ENCODE data around the gene PHF20.
"Not testable (repeated sequence)": the region's sequence is repeated elsewhere in the genome, so short reads cannot be mapped to it uniquely, and the experiment has no call there.

PHF20 gene

GRCh38 chr20:35771689-35772562 lies at the start of gene PHF20:
PHF20 (plus strand) TSS chr20:35772015; CDS start chr20:35801523, 29,508 bp downstream.
- DNase-seq, result peak; percentile 100

GRCh38 chr20:35723275-35723639 lies 48.6 kb upstream of the PHF20 start:
- not testable (repeated sequence) for DNase-seq

- not testable (repeated sequence) for DNase-seq
These were observed 48.0 kb upstream of the PHF20 start for GRCh38 chr20:35723652-35724320.

- DNase-seq, result no peak
These were observed 47.2 kb upstream of the PHF20 start for GRCh38 chr20:35724321-35725230.

- no peak for DNase-seq
These were observed 44.7 kb upstream of the PHF20 start for GRCh38 chr20:35726842-35727711.

GRCh38 chr20:35729283-35729807 lies 42.5 kb upstream of the PHF20 start:
- DNase-seq, result no peak

GRCh38 chr20:35729836-35730582 lies 41.8 kb upstream of the PHF20 start:
- DNase-seq, result no peak

- DNase-seq, result no peak
These were observed 41.0 kb upstream of the PHF20 start for GRCh38 chr20:35730583-35731468.

- no peak for DNase-seq
These were observed 40.4 kb upstream of the PHF20 start for GRCh38 chr20:35731469-35731788.

- DNase-seq, result no peak
These were observed 39.8 kb upstream of the PHF20 start for GRCh38 chr20:35731862-35732643.

- DNase-seq, result no peak
These were observed 39.2 kb upstream of the PHF20 start for GRCh38 chr20:35732644-35732982.

GRCh38 chr20:35734374-35734773 lies 37.4 kb upstream of the PHF20 start:
- no peak for DNase-seq

- DNase-seq, result no peak
These were observed 36.8 kb upstream of the PHF20 start for GRCh38 chr20:35734777-35735649.

- DNase-seq, result no peak
These were observed 35.9 kb upstream of the PHF20 start for GRCh38 chr20:35735826-35736470.

GRCh38 chr20:35737865-35738333 lies 33.9 kb upstream of the PHF20 start:
- DNase-seq, result no peak

GRCh38 chr20:35738410-35739179 lies 33.2 kb upstream of the PHF20 start:
- DNase-seq, result no peak

All from CD4-positive, alpha-beta T cell treated with Interleukin-12 subunit alpha and Interleukin-12 subunit beta, for 1 hour (primary cell).